Nephron (organoid): ENCODE results near the gene DDIT3.
A peak's percentile ranks its signal among the peaks of the same experiment; 100 is the strongest.
"Not testable (repeated sequence)": the region's sequence is repeated elsewhere in the genome, so short reads cannot be mapped to it uniquely, and the experiment has no call there.

ENCODE experiments used
- H3K27ac Mint-ChIP-seq, 3 experiments: 2 replicates each; pipeline ENCODE4 v1.8.0; 2020; ENCODE audit warnings: mixed read lengths in 3 of 3, mild to moderate bottlenecking in 2 of 3, moderate library complexity in 1 of 3
- H3K27me3 Mint-ChIP-seq: 2 replicates; pipeline ENCODE4 v1.8.0; 2021; ENCODE audit warnings: low read depth, mild to moderate bottlenecking, moderate library complexity, mixed read lengths
- H3K36me3 Mint-ChIP-seq: 2 replicates; pipeline ENCODE4 v1.8.0; 2020; ENCODE audit warnings: low read depth, mixed read lengths
- H3K4me1 Mint-ChIP-seq: 2 replicates; pipeline ENCODE4 v1.8.0; 2020; ENCODE audit warnings: mixed read lengths
- H3K4me3 Mint-ChIP-seq, 3 experiments: 2 replicates each; pipeline ENCODE4 v1.8.0; 2020; ENCODE audit warnings: mild to moderate bottlenecking in 3 of 3, mixed read lengths in 3 of 3, moderate library complexity in 2 of 3
- H3K9me3 Mint-ChIP-seq: 2 replicates; pipeline ENCODE4 v1.8.0; 2020; ENCODE audit warnings: mixed read lengths
- CTCF ChIP-seq, 3 experiments: fragments of 200-600 bp; sonication (generic); IDR thresholded peaks; one replicate each; pipeline ENCODE4 v1.5.0; 2021; ENCODE audit warnings: antibody characterized with exemption in 3 of 3; ENCODE audit not compliant: unreplicated experiment in 3 of 3

DDIT3 gene

GRCh38 chr12:57502311-57502969, 17.9 kb downstream of the DDIT3 start:
- H3K4me1 Mint-ChIP-seq, H3K9me3 Mint-ChIP-seq, H3K4me3 Mint-ChIP-seq, H3K27me3 Mint-ChIP-seq: not testable (repeated sequence)
- Mint-ChIP-seq H3K36me3 (peaks cover 81% of the 10 kb centered on the region), H3K27ac (peak overlapping the region in 1 of 3 experiments; percentile 17)

- TF ChIP-seq CTCF (IDR thresholded peaks at IDR 0.05; ENCODE audit: unreplicated experiment in 3 of 3) = no peak
- Mint-ChIP-seq H3K9me3 (peaks cover 2% of the 10 kb centered on the region), H3K4me1 (no peaks in the 10 kb centered on the region), H3K36me3 (peaks cover 86% of the 10 kb centered on the region), H3K27ac (no peak overlapping the region), H3K4me3 (no peak overlapping the region), H3K27me3 (peaks cover 4% of the 10 kb centered on the region)
These were observed 20.1 kb downstream of the DDIT3 start for GRCh38 chr12:57500213-57500612.

- H3K9me3 Mint-ChIP-seq = peaks cover 2% of the 10 kb centered on the region
- no peak for TF ChIP-seq CTCF (IDR thresholded peaks at IDR 0.05; ENCODE audit: unreplicated experiment in 3 of 3)
These were observed 21.7 kb downstream of the DDIT3 start for GRCh38 chr12:57498571-57498970.

GRCh38 chr12:57498132-57498502, 22.2 kb downstream of the DDIT3 start:
- peaks cover 72% of the 10 kb centered on the region for H3K36me3 Mint-ChIP-seq

More at GRCh38 chr12:57498571-57498970, 21.7 kb downstream of the DDIT3 start:
- Mint-ChIP-seq H3K4me3 (no peak overlapping the region), H3K27ac (no peak overlapping the region), H3K36me3 (peaks cover 76% of the 10 kb centered on the region), H3K27me3 (peaks cover 4% of the 10 kb centered on the region), H3K4me1 (no peaks in the 10 kb centered on the region)

GRCh38 chr12:57497223-57498131, 22.8 kb downstream of the DDIT3 start:
- H3K4me3 Mint-ChIP-seq = no peak overlapping the region
- H3K36me3 Mint-ChIP-seq = peaks cover 73% of the 10 kb centered on the region
- H3K4me1 Mint-ChIP-seq = no peaks in the 10 kb centered on the region
- no peak overlapping the region for H3K27ac Mint-ChIP-seq
- peaks cover 4% of the 10 kb centered on the region for H3K27me3 Mint-ChIP-seq
- no peak for TF ChIP-seq CTCF (IDR thresholded peaks at IDR 0.05; ENCODE audit: unreplicated experiment in 3 of 3)
- peaks cover 2% of the 10 kb centered on the region for H3K9me3 Mint-ChIP-seq

More at GRCh38 chr12:57498132-57498502, 22.2 kb downstream of the DDIT3 start:
- peaks cover 4% of the 10 kb centered on the region for H3K27me3 Mint-ChIP-seq
- TF ChIP-seq CTCF (IDR thresholded peaks at IDR 0.05; ENCODE audit: unreplicated experiment in 3 of 3) = no peak
- no peak overlapping the region for H3K4me3 Mint-ChIP-seq
- no peaks in the 10 kb centered on the region for H3K4me1 Mint-ChIP-seq
- no peak overlapping the region for H3K27ac Mint-ChIP-seq
- H3K9me3 Mint-ChIP-seq = peaks cover 2% of the 10 kb centered on the region

GRCh38 chr12:57496822-57497221, 23.5 kb downstream of the DDIT3 start:
- no peak for TF ChIP-seq CTCF (IDR thresholded peaks at IDR 0.05; ENCODE audit: unreplicated experiment in 3 of 3)
- Mint-ChIP-seq H3K27ac (no peak overlapping the region), H3K27me3 (peaks cover 4% of the 10 kb centered on the region), H3K9me3 (peaks cover 2% of the 10 kb centered on the region), H3K4me3 (no peak overlapping the region), H3K4me1 (no peaks in the 10 kb centered on the region), H3K36me3 (peaks cover 73% of the 10 kb centered on the region)

GRCh38 chr12:57495051-57495701, 25.1 kb downstream of the DDIT3 start:
- not testable (repeated sequence) for H3K4me3 Mint-ChIP-seq, H3K4me1 Mint-ChIP-seq, H3K27ac Mint-ChIP-seq, H3K9me3 Mint-ChIP-seq, H3K27me3 Mint-ChIP-seq
- peaks cover 74% of the 10 kb centered on the region for H3K36me3 Mint-ChIP-seq
